ENCODE data around the gene NUP93. TPM values are rescaled to one million over a fixed set of nuclear protein-coding genes. Genes with fewer than 3 reads are reported as not detected.

Gene NUP93
- total and polyA plus RNA-seq, 2 of the 8 experiments (the other 6 are each of a cell fraction or from before 2014, with no cell fraction given): 147 to 201 TPM

GRCh38 chr16:56686758-56687157, 43.2 kb upstream of the NUP93 start:
- H3K36me3 ChIP-seq (ENCODE audit: control insufficient read depth in 2 of 4, insufficient read depth in 4 of 4, low read length in 3 of 4): peaks cover 0 to 3% (median 0%) of the 10 kb centered on the region in 4 experiments; a peak in 1 of 8 replicates
- POLR2A ChIA-PET (ENCODE audit: partially characterized antibody): interaction anchor here (0.8 to 12.9 kb wide), 3 partner anchors 11 to 55 kb away, joined by 3 to 205 read pairs (median 5); partner anchors contain the start of genes MT1G and MT1H
- peaks cover 10% of the 10 kb centered on the region for H3K23me2 ChIP-seq (ENCODE audit: low read depth, low read length)
- H2BK5ac ChIP-seq (ENCODE audit: low read depth, low read length): no peak overlapping the region
- no peak overlapping the region for H3K4ac ChIP-seq (replicated peaks; ENCODE audit: insufficient read length, low read depth, low read length)
- no peak overlapping the region for H4K5ac ChIP-seq (ENCODE audit: insufficient read length, low read depth, low read length)
- FAIRE-seq (no peak), DNase-seq (ENCODE audit: low read depth in 1 of 2, low spot score in 2 of 2) (no peak)
- H3K18ac ChIP-seq (ENCODE audit: extremely low read depth, low read length): no peak overlapping the region
- 87% methylated on average over 7 of the region's 7 CpGs; no CpG with 5 or more reads in 1 of the 2 experiments for WGBS, 2 experiments (ENCODE audit: extremely low coverage in 1 of 2, insufficient coverage in 1 of 2, insufficient read length in 1 of 2, insufficient replicate concordance in 2 of 2, low coverage in 1 of 2, low lambda C conversion rate in 2 of 2, missing lambda C conversion rate in 1 of 2)
- H2BK20ac ChIP-seq (ENCODE audit: low read length): no peak overlapping the region
- no peak overlapping the region for H2AK5ac ChIP-seq (ENCODE audit: low read depth, low read length)
- H2BK120ac ChIP-seq (replicated peaks; ENCODE audit: low read depth, low read length): no peak overlapping the region
- TF ChIP-seq TEAD4 (IDR thresholded peaks at IDR 0.05; ENCODE audit: low read depth, low read length) (no peak), NANOG (IDR thresholded peaks at IDR 0.05; ENCODE audit: insufficient read depth, low read depth, low read length, poor library complexity, severe bottlenecking) (no peak), CEBPB (IDR thresholded peaks at IDR 0.05; ENCODE audit: low read depth, low read length) (no peak), BCL11A (IDR thresholded peaks at IDR 0.05; ENCODE audit: low read depth in 2 of 2, low read length in 2 of 2) (no peak), EZH2 (IDR thresholded peaks at IDR 0.05; ENCODE audit: low read depth, low read length, severe bottlenecking) (no peak)
- TF ChIP-seq, protein P1, sequence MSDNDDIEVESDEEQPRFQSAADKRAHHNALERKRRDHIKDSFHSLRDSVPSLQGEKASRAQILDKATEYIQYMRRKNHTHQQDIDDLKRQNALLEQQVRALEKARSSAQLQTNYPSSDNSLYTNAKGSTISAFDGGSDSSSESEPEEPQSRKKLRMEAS (IDR thresholded peaks at IDR 0.05): no peak
- no peak overlapping the region for H3K9ac ChIP-seq (replicated peaks in 1 of 4; ENCODE audit: extremely low read depth in 1 of 4, low read depth in 3 of 4, low read length in 3 of 4)
- H3K4me2 ChIP-seq (ENCODE audit: insufficient read depth in 1 of 2, low read depth in 2 of 2, low read length in 2 of 2): no peak overlapping the region
- H4K20me1 ChIP-seq (replicated peaks in 1 of 2; ENCODE audit: control insufficient read depth in 1 of 2, insufficient read depth in 2 of 2, low read length in 2 of 2): peaks cover 0 to under 1% of the 10 kb centered on the region in 2 experiments
- no peak overlapping the region for H4K91ac ChIP-seq (replicated peaks; ENCODE audit: insufficient read length, low read length)
- H3K4me1 ChIP-seq (replicated peaks in 1 of 4; ENCODE audit: control insufficient read depth in 3 of 4, insufficient read depth in 4 of 4, low read length in 3 of 4): peaks cover 0 to 15% (median 8%) of the 10 kb centered on the region in 4 experiments; a peak in 6 of 7 replicates
- H3K27ac ChIP-seq (ENCODE audit: low read depth, low read length): no peak overlapping the region
- no peak overlapping the region for H2BK12ac ChIP-seq (ENCODE audit: low read depth, low read length)
- H3K23ac ChIP-seq (ENCODE audit: insufficient read length): no peak overlapping the region
- H3K56ac ChIP-seq (replicated peaks; ENCODE audit: insufficient read length, low read depth, low read length): no peak overlapping the region
- no peak overlapping the region for H3K14ac ChIP-seq (ENCODE audit: insufficient read length)
- no peaks in the 10 kb centered on the region for H3K79me2 ChIP-seq (ENCODE audit: control insufficient read depth in 1 of 2, insufficient read depth in 2 of 2, low read length in 2 of 2)
- no peaks in the 10 kb centered on the region; the same call in 1 of the 2 replicates for H3K79me1 ChIP-seq (ENCODE audit: low read depth, low read length)
- CTCF ChIA-PET (ENCODE audit: partially characterized antibody): interaction anchor here (0.8 kb wide), 2 partner anchors 14 to 15 kb away, joined by 3 to 5 read pairs; no protein-coding TSS in a partner anchor
- H3K27me3 ChIP-seq (replicated peaks in 1 of 4; ENCODE audit: control insufficient read depth in 3 of 4, extremely low read depth in 1 of 4, insufficient read depth in 3 of 4, low read length in 3 of 4): peaks cover 0 to 21% (median 16%) of the 10 kb centered on the region in 4 experiments; a peak in 5 of 7 replicates
- no peak overlapping the region for H3K4me3 ChIP-seq (ENCODE audit: extremely low read depth in 1 of 4, insufficient read depth in 2 of 4, low read depth in 3 of 4, low read length in 4 of 4)
- no peaks in the 10 kb centered on the region for H3K9me3 ChIP-seq (ENCODE audit: insufficient read depth in 2 of 2, low read depth in 1 of 2, low read length in 1 of 2)
- no peak overlapping the region for H2AFZ ChIP-seq (ENCODE audit: low read length)
- no peak overlapping the region for H2BK15ac ChIP-seq (ENCODE audit: low read length)
- H4K8ac ChIP-seq (ENCODE audit: extremely low read depth, insufficient read depth, low read length): no peak overlapping the region

All from H1 (cell line).